ENCODE data around the gene KIAA0586.

- no peak for TF ChIP-seq POLR2A (IDR thresholded peaks at IDR 0.05)
- no peak for TF ChIP-seq CTCF (IDR thresholded peaks at IDR 0.05)
- no peak for TF ChIP-seq POLR2AphosphoS5 (IDR thresholded peaks at IDR 0.05; ENCODE audit: insufficient read depth in 1 of 2, low read depth in 1 of 2)
These were observed 115.7 kb downstream of the KIAA0586 start for GRCh38 chr14:58543253-58543652.

All from vagina (tissue), 2 donors.